ENCODE data around the gene S100A9.

Gene S100A9

GRCh38 chr1:153389973-153390879, 32.6 kb downstream of the S100A9 start:
- peaks cover 1% of the 10 kb centered on the region; the same call in 1 of the 2 replicates for H3K27me3 ChIP-seq (replicated peaks; ENCODE audit: control insufficient read depth, insufficient read depth, low read length)
- TF ChIP-seq CTCF (IDR thresholded peaks at IDR 0.05; ENCODE audit: insufficient read depth, low read length, poor library complexity, severe bottlenecking) = no peak
- H3K4me3 ChIP-seq (replicated peaks; ENCODE audit: low read depth, low read length) = no peak overlapping the region
- H3K36me3 ChIP-seq (ENCODE audit: control insufficient read depth, insufficient read depth, low read length) = no peaks in the 10 kb centered on the region
- DNase-seq (ENCODE audit: extremely low read depth, insufficient read length) = no peak

GRCh38 chr1:153390938-153391710, 33.5 kb downstream of the S100A9 start, which contains the start of gene S100A8:
TSS of gene S100A8 (minus strand) at chr1:153391073. CDS start at chr1:153390535, 538 bp downstream.
- H3K4me3 ChIP-seq (replicated peaks; ENCODE audit: low read depth, low read length) = no peak within 1 kb of the TSS
- H3K27me3 ChIP-seq (replicated peaks; ENCODE audit: control insufficient read depth, insufficient read depth, low read length) = peaks cover 1% of the 10 kb centered on the region; the same call in 1 of the 2 replicates
- DNase-seq (ENCODE audit: extremely low read depth, insufficient read length) = no peak
- no peaks in the 10 kb centered on the region for H3K36me3 ChIP-seq (ENCODE audit: control insufficient read depth, insufficient read depth, low read length)
- no peak for TF ChIP-seq CTCF (IDR thresholded peaks at IDR 0.05; ENCODE audit: insufficient read depth, low read length, poor library complexity, severe bottlenecking)

GRCh38 chr1:153392258-153392657, 34.6 kb downstream of the S100A9 start:
- DNase-seq (ENCODE audit: extremely low read depth, insufficient read length) = no peak
- no peak for TF ChIP-seq CTCF (IDR thresholded peaks at IDR 0.05; ENCODE audit: insufficient read depth, low read length, poor library complexity, severe bottlenecking)
- Histone ChIP-seq H3K4me3 (replicated peaks; ENCODE audit: low read depth, low read length) (no peak overlapping the region), H3K27me3 (replicated peaks; ENCODE audit: control insufficient read depth, insufficient read depth, low read length) (peaks cover 3% of the 10 kb centered on the region), H3K36me3 (ENCODE audit: control insufficient read depth, insufficient read depth, low read length) (no peaks in the 10 kb centered on the region)

GRCh38 chr1:153392822-153393221, 35.2 kb downstream of the S100A9 start:
- no peaks in the 10 kb centered on the region for H3K36me3 ChIP-seq (ENCODE audit: control insufficient read depth, insufficient read depth, low read length)
- peaks cover 3% of the 10 kb centered on the region for H3K27me3 ChIP-seq (replicated peaks; ENCODE audit: control insufficient read depth, insufficient read depth, low read length)
- no peak for TF ChIP-seq CTCF (IDR thresholded peaks at IDR 0.05; ENCODE audit: insufficient read depth, low read length, poor library complexity, severe bottlenecking)
- no peak overlapping the region for H3K4me3 ChIP-seq (replicated peaks; ENCODE audit: low read depth, low read length)
- no peak for DNase-seq (ENCODE audit: extremely low read depth, insufficient read length)

- Histone ChIP-seq H3K4me3 (replicated peaks; ENCODE audit: low read depth, low read length) (no peak overlapping the region), H3K36me3 (ENCODE audit: control insufficient read depth, insufficient read depth, low read length) (no peaks in the 10 kb centered on the region), H3K27me3 (replicated peaks; ENCODE audit: control insufficient read depth, insufficient read depth, low read length) (peaks cover 3% of the 10 kb centered on the region)
- no peak for DNase-seq (ENCODE audit: extremely low read depth, insufficient read length)
- TF ChIP-seq CTCF (IDR thresholded peaks at IDR 0.05; ENCODE audit: insufficient read depth, low read length, poor library complexity, severe bottlenecking) = no peak
These were observed 36.3 kb downstream of the S100A9 start for GRCh38 chr1:153393926-153394325.

Measured in GM06990 (cell line).